Measurements from ENCODE around the gene OR5K1.

OR5K1 gene

DNA sequence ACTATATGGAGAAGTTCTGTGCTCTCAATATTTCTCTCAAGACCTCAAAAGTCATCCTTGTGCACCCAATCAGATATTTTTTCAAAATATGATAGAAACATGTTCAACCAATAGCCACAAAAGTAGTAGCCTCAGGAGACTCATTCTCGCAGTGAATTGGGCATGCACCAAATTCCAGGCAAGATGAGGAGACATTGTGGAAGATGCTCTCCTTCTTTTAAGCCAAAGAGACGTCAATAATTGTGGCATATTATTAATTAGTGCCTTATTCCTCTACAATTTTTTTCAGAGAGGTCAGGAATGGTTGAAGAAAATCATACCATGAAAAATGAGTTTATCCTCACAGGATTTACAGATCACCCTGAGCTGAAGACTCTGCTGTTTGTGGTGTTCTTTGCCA is 34.4 kb downstream of the OR5K1 start, which contains the start of gene OR5K2:
TSS of gene OR5K2 (plus strand) at position 301 of the 400 bp plus-strand sequence. CDS start at position 301, 0 bp downstream.
- H3K4me3 ChIP-seq (replicated peaks; ENCODE audit: low read depth, low read length) = no peak within 1 kb of the TSS
- TF ChIP-seq, protein P1, sequence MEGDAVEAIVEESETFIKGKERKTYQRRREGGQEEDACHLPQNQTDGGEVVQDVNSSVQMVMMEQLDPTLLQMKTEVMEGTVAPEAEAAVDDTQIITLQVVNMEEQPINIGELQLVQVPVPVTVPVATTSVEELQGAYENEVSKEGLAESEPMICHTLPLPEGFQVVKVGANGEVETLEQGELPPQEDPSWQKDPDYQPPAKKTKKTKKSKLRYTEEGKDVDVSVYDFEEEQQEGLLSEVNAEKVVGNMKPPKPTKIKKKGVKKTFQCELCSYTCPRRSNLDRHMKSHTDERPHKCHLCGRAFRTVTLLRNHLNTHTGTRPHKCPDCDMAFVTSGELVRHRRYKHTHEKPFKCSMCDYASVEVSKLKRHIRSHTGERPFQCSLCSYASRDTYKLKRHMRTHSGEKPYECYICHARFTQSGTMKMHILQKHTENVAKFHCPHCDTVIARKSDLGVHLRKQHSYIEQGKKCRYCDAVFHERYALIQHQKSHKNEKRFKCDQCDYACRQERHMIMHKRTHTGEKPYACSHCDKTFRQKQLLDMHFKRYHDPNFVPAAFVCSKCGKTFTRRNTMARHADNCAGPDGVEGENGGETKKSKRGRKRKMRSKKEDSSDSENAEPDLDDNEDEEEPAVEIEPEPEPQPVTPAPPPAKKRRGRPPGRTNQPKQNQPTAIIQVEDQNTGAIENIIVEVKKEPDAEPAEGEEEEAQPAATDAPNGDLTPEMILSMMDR (IDR thresholded peaks at IDR 0.05; ENCODE audit: low read depth, low read length, missing control alignments) = no peak
- DNase-seq (ENCODE audit: extremely low read depth, low read depth) = no peak

DNA sequence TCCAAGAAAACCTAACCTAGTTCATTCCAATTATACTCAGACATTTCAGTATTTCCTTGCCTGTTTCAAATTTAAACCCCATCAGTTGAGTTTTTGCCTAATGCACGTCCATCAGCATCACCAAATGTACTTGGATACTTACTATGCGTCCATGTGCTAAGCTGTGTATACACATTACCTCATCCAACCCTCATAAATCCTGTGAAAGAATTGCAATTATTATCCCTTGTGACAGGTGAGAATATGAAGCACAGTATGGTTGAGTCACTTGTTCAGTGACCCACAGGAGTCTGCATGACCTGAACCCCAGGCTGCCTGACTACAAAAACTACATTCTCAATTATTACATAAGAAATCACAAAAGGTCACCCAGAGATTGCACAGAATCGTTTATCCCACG is 37.0 kb downstream of the OR5K1 start:
- TF ChIP-seq, protein P1 (IDR thresholded peaks at IDR 0.05; ENCODE audit: low read depth, low read length, missing control alignments) = no peak
- DNase-seq (ENCODE audit: extremely low read depth, low read depth) = no peak
- H3K4me3 ChIP-seq (replicated peaks; ENCODE audit: low read depth, low read length) = no peak overlapping the region

DNA sequence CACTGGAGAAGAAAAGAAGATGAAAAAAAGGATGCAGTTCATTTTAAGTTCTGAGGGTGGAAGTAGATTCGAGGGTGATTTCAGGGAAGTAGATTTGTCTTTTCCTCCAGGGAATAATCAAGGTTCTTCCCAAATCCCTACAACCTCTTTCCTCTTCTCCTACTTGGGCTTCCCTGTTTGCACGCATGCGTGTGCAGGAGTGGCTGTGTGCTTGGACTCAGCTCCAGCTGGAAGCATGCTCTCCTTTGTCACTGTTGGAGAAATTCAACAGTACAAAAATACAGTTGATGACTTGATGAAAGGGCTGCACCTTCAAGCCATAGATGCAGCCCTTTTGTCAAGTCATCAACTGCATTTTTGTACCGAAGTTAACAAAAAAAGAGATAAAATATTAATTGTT is 38.3 kb downstream of the OR5K1 start:
- H3K4me3 ChIP-seq (replicated peaks; ENCODE audit: low read depth, low read length) = no peak overlapping the region
- no peak for DNase-seq (ENCODE audit: extremely low read depth, low read depth)
- TF ChIP-seq, protein P1 (IDR thresholded peaks at IDR 0.05; ENCODE audit: low read depth, low read length, missing control alignments) = no peak

DNA sequence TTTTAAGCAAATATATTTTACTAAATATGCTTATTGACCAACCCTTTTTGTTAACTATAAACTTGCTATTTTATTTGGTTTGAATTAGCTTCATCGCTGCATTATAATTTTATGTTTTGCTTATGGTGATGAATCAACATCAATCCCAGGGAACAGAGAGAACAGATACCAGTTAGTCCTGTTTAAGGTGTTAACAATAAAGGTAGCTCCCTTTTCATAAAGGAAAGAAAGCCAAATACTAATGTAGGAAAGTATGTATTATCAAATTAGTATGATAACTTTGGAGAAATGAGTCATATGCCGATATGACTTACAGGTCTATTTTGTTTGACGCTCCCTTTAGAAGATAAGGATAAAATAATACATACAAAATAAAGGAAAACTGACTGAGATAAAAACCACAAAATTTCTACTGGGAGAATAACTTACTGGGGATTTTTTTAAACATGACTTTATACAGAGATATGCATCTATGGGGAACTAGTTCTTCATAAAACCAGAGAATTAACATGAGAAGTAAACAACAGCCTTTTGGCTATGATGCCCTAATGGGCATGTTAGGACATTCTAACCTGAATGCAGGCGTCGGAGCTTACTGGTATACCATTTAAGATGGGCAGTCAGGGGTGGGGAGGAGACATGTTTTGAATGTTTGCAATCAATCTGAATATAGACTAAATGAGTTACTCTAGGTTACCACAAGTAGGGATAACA is 39.0 kb downstream of the OR5K1 start:
- DNase-seq (ENCODE audit: extremely low read depth, low read depth) = no peak
- TF ChIP-seq, protein P1 (IDR thresholded peaks at IDR 0.05; ENCODE audit: low read depth, low read length, missing control alignments) = no peak
- no peak overlapping the region for H3K4me3 ChIP-seq (replicated peaks; ENCODE audit: low read depth, low read length)

DNA sequence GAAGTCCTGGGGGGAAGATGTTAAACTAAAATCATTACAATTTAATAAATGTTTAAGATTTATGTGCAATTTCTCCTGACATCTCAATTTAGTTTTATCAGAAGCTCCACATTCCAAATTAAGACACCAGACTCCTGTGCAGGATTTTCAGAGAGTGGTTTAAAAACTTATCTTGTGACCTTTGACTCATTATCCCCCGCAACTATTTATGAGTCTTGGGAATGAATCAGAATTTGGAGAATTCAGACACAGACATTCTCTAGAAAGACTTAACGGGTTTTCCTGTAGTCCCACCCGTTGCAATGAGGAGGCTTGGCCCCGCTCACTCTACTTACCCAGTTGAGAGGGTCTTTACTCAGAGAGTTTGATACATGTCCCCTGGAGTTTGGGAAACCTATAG is 41.5 kb downstream of the OR5K1 start:
- H3K4me3 ChIP-seq (replicated peaks; ENCODE audit: low read depth, low read length) = no peak overlapping the region
- TF ChIP-seq, protein P1 (IDR thresholded peaks at IDR 0.05; ENCODE audit: low read depth, low read length, missing control alignments) = no peak

DNA sequence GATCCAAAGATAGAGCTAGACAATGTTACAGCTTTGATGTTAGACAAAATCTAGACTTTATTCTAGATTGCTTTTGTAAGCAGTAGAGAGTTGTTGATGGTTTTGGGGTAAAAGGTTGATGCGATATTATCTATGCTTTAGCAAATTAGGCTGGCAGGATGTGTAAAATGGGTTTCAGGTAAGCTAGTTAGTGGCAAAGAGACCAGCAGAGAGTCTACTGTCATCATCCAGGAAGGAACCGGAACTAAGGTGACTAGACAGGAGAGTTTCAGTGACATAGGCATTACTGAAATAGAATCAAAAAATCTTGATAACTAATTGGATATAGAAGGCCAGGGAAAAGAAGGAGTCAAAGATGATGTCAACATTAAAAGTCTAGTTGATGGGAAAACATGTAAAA is 45.6 kb downstream of the OR5K1 start:
- TF ChIP-seq, protein P1 (IDR thresholded peaks at IDR 0.05; ENCODE audit: low read depth, low read length, missing control alignments) = no peak
- H3K4me3 ChIP-seq (replicated peaks; ENCODE audit: low read depth, low read length) = no peak overlapping the region
- DNase-seq (ENCODE audit: extremely low read depth, low read depth) = no peak

More for the DNA sequence above, 41.5 kb downstream of the OR5K1 start:
- DNase-seq (ENCODE audit: extremely low read depth, low read depth) = no peak
